ENCODE results near the gene NUCB1.
"Not testable (repeated sequence)": the region's sequence is repeated elsewhere in the genome, so short reads cannot be mapped to it uniquely, and the experiment has no call there.

DNA sequence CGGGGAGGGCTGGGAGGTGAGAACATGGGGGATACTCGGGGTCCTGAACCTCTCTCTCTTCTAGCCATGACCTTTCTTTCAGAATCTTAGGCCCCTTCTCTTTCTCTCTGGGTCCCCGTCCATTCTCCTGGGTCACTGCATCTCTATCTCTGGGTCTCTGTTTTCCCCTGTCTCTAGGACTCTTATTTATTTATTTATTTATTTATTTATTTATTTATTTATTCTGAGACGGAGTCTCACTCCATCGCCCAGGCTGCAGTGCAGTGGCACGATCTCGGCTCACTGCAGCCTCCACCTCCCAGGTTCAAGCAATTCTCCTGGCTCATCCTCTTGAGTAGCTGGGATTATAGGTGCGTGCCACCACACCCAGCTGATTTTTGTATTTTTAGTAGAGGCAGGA is 19.2 kb downstream of the NUCB1 start:
- TF ChIP-seq, protein P1, sequence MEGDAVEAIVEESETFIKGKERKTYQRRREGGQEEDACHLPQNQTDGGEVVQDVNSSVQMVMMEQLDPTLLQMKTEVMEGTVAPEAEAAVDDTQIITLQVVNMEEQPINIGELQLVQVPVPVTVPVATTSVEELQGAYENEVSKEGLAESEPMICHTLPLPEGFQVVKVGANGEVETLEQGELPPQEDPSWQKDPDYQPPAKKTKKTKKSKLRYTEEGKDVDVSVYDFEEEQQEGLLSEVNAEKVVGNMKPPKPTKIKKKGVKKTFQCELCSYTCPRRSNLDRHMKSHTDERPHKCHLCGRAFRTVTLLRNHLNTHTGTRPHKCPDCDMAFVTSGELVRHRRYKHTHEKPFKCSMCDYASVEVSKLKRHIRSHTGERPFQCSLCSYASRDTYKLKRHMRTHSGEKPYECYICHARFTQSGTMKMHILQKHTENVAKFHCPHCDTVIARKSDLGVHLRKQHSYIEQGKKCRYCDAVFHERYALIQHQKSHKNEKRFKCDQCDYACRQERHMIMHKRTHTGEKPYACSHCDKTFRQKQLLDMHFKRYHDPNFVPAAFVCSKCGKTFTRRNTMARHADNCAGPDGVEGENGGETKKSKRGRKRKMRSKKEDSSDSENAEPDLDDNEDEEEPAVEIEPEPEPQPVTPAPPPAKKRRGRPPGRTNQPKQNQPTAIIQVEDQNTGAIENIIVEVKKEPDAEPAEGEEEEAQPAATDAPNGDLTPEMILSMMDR (IDR thresholded peaks at IDR 0.05 in 8 of 11, conservative IDR thresholded peaks at IDR 0.05 in 3 of 11) = not testable (repeated sequence)
- TF ChIP-seq POLR2A, POLR2AphosphoS5 (IDR thresholded peaks at IDR 0.05): not testable (repeated sequence)

Measured in spleen (tissue), 7 donors.